SH-SY5Y (cell line): ENCODE data around the gene DNAI2.

Experiments used
- GATA2 ChIP-seq: IDR thresholded peaks from 2 replicates; pipeline ENCODE4 v1.6.1; 2011; ENCODE audit warnings: mild to moderate bottlenecking, low read depth, low read length
- GATA3 ChIP-seq: IDR thresholded peaks from 2 replicates; pipeline ENCODE4 v1.6.1; 2011; ENCODE audit warnings: low read depth, mild to moderate bottlenecking, low read length, moderate library complexity

DNA sequence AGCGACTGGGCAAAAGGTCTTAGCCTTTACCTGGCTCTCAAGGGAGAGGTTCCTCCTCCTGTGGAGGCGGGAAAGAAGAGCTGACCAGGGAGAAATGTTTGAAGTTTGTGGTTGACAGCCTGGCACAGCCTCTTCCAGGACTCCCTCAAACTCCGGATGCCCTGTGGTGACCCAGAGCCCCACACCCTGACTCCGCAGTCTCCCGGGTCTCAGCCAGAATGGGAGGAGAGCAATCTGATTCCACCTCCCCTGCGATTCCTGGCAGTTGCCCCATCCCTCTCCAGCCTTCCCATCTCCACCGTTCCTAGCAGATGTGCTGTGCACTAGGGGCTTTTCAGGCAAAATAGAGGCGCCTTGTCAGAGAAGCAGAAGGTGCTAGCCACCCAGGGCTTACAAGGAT is 5.5 kb upstream of the DNAI2 start:
- TF ChIP-seq GATA2 = no peak
- TF ChIP-seq GATA3 = no peak
